Measurements from ENCODE around the gene P2RX4.

P2RX4 gene

GRCh38 chr12:121238086-121238485 is 28.2 kb downstream of the P2RX4 start:
- Mint-ChIP-seq H3K27ac (no peak overlapping the region), H3K36me3 (ENCODE audit: low read depth) (peaks cover 23% of the 10 kb centered on the region)
- DNase-seq, result no peak

GRCh38 chr12:121238604-121239350 is 28.8 kb downstream of the P2RX4 start:
- Mint-ChIP-seq H3K36me3 (ENCODE audit: low read depth) (peaks cover 28% of the 10 kb centered on the region), H3K27ac (peak overlapping the region; percentile 89), H3K9me3 (no peaks in the 10 kb centered on the region), H3K27me3 (no peaks in the 10 kb centered on the region), H3K4me3 (no peak overlapping the region), H3K4me1 (peaks cover 38% of the 10 kb centered on the region)
- ATAC-seq, result no peak
- DNase-seq, result no peak

More at GRCh38 chr12:121238086-121238485, 28.2 kb downstream of the P2RX4 start:
- H3K4me3 Mint-ChIP-seq, result no peak overlapping the region
- H3K27me3 Mint-ChIP-seq, result no peaks in the 10 kb centered on the region
- peaks cover 35% of the 10 kb centered on the region for H3K4me1 Mint-ChIP-seq
- no peaks in the 10 kb centered on the region for H3K9me3 Mint-ChIP-seq
- no peak for ATAC-seq

GRCh38 chr12:121239351-121240061 is 29.6 kb downstream of the P2RX4 start:
- H3K4me3 Mint-ChIP-seq, result no peak overlapping the region
- DNase-seq, result no peak
- peaks cover 29% of the 10 kb centered on the region for H3K36me3 Mint-ChIP-seq (ENCODE audit: low read depth)
- H3K4me1 Mint-ChIP-seq, result peaks cover 38% of the 10 kb centered on the region
- no peak for ATAC-seq
- H3K27ac Mint-ChIP-seq, result peak overlapping the region; percentile 89
- no peaks in the 10 kb centered on the region for H3K27me3 Mint-ChIP-seq
- H3K9me3 Mint-ChIP-seq, result no peaks in the 10 kb centered on the region

GRCh38 chr12:121240062-121240420 is 30.1 kb downstream of the P2RX4 start:
- Mint-ChIP-seq H3K4me3 (peak overlapping the region; percentile 59), H3K4me1 (peaks cover 38% of the 10 kb centered on the region)
- ATAC-seq, result no peak

GRCh38 chr12:121240484-121241101 is 30.7 kb downstream of the P2RX4 start:
- Mint-ChIP-seq H3K9me3 (no peaks in the 10 kb centered on the region), H3K27me3 (no peaks in the 10 kb centered on the region), H3K4me1 (peaks cover 38% of the 10 kb centered on the region), H3K36me3 (ENCODE audit: low read depth) (peaks cover 25% of the 10 kb centered on the region), H3K27ac (peak overlapping the region; percentile 89), H3K4me3 (peak overlapping the region; percentile 59)
- ATAC-seq, result peak; percentile 72
- peak; percentile 77 for DNase-seq

More at GRCh38 chr12:121240062-121240420, 30.1 kb downstream of the P2RX4 start:
- DNase-seq, result no peak
- Mint-ChIP-seq H3K27ac (peak overlapping the region; percentile 89), H3K9me3 (no peaks in the 10 kb centered on the region), H3K36me3 (ENCODE audit: low read depth) (peaks cover 25% of the 10 kb centered on the region), H3K27me3 (no peaks in the 10 kb centered on the region)

GRCh38 chr12:121241156-121241970 is 31.4 kb downstream of the P2RX4 start:
- Mint-ChIP-seq H3K27me3 (no peaks in the 10 kb centered on the region), H3K36me3 (ENCODE audit: low read depth) (peaks cover 23% of the 10 kb centered on the region), H3K27ac (peak overlapping the region; percentile 89), H3K4me3 (peak overlapping the region; percentile 59), H3K9me3 (no peaks in the 10 kb centered on the region), H3K4me1 (peaks cover 38% of the 10 kb centered on the region)
- DNase-seq (no peak), ATAC-seq (no peak)

GRCh38 chr12:121245031-121245430 is 35.1 kb downstream of the P2RX4 start:
- ATAC-seq (no peak), DNase-seq (no peak)
- Mint-ChIP-seq H3K4me3 (no peak overlapping the region), H3K27ac (no peak overlapping the region), H3K27me3 (no peaks in the 10 kb centered on the region), H3K36me3 (ENCODE audit: low read depth) (peaks cover 31% of the 10 kb centered on the region), H3K9me3 (no peaks in the 10 kb centered on the region), H3K4me1 (peaks cover 25% of the 10 kb centered on the region)

GRCh38 chr12:121245951-121246350 is 36.0 kb downstream of the P2RX4 start:
- H3K27ac Mint-ChIP-seq, result no peak overlapping the region

GRCh38 chr12:121246893-121247557 is 37.1 kb downstream of the P2RX4 start:
- Mint-ChIP-seq H3K4me1 (peaks cover 5% of the 10 kb centered on the region), H3K9me3 (no peaks in the 10 kb centered on the region), H3K4me3 (no peak overlapping the region), H3K27ac (no peak overlapping the region), H3K36me3 (ENCODE audit: low read depth) (peaks cover 34% of the 10 kb centered on the region), H3K27me3 (no peaks in the 10 kb centered on the region)
- ATAC-seq, result no peak
- no peak for DNase-seq

More at GRCh38 chr12:121245951-121246350, 36.0 kb downstream of the P2RX4 start:
- no peaks in the 10 kb centered on the region for H3K27me3 Mint-ChIP-seq
- no peaks in the 10 kb centered on the region for H3K9me3 Mint-ChIP-seq
- no peak overlapping the region for H3K4me3 Mint-ChIP-seq
- ATAC-seq (no peak), DNase-seq (no peak)
- peaks cover 28% of the 10 kb centered on the region for H3K36me3 Mint-ChIP-seq (ENCODE audit: low read depth)
- peaks cover 16% of the 10 kb centered on the region for H3K4me1 Mint-ChIP-seq

- Mint-ChIP-seq H3K27ac (no peak overlapping the region), H3K9me3 (no peaks in the 10 kb centered on the region), H3K4me1 (peaks cover 2% of the 10 kb centered on the region), H3K36me3 (ENCODE audit: low read depth) (peaks cover 42% of the 10 kb centered on the region), H3K4me3 (no peak overlapping the region), H3K27me3 (no peaks in the 10 kb centered on the region)
- no peak for ATAC-seq
- DNase-seq, result no peak
These were observed 38.7 kb downstream of the P2RX4 start for GRCh38 chr12:121248622-121249021.

- ATAC-seq, result no peak
- H3K27ac Mint-ChIP-seq, result no peak overlapping the region
- no peak for DNase-seq
- H3K4me1 Mint-ChIP-seq, result peaks cover 5% of the 10 kb centered on the region
- H3K27me3 Mint-ChIP-seq, result no peaks in the 10 kb centered on the region
- no peak overlapping the region for H3K4me3 Mint-ChIP-seq
- H3K9me3 Mint-ChIP-seq, result no peaks in the 10 kb centered on the region
- H3K36me3 Mint-ChIP-seq (ENCODE audit: low read depth), result peaks cover 54% of the 10 kb centered on the region
These were observed 40.4 kb downstream of the P2RX4 start for GRCh38 chr12:121250359-121250758.

GRCh38 chr12:121251838-121252237 is 41.9 kb downstream of the P2RX4 start:
- H3K27ac Mint-ChIP-seq, result no peak overlapping the region
- peaks cover 5% of the 10 kb centered on the region for H3K4me1 Mint-ChIP-seq
- no peaks in the 10 kb centered on the region for H3K27me3 Mint-ChIP-seq
- H3K36me3 Mint-ChIP-seq (ENCODE audit: low read depth), result peaks cover 63% of the 10 kb centered on the region
- H3K4me3 Mint-ChIP-seq, result no peak overlapping the region
- DNase-seq (no peak), ATAC-seq (no peak)
- H3K9me3 Mint-ChIP-seq, result no peaks in the 10 kb centered on the region

- H3K9me3 Mint-ChIP-seq, result no peaks in the 10 kb centered on the region
- H3K4me3 Mint-ChIP-seq, result no peak overlapping the region
- DNase-seq (no peak), ATAC-seq (no peak)
- peaks cover 59% of the 10 kb centered on the region for H3K36me3 Mint-ChIP-seq (ENCODE audit: low read depth)
- no peaks in the 10 kb centered on the region for H3K27me3 Mint-ChIP-seq
- H3K27ac Mint-ChIP-seq, result no peak overlapping the region
- H3K4me1 Mint-ChIP-seq, result peaks cover 5% of the 10 kb centered on the region
These were observed 42.9 kb downstream of the P2RX4 start for GRCh38 chr12:121252712-121253345.
